GM19023 (cell line): ENCODE measurements around the gene RLN2.
"Not testable (repeated sequence)": the region's sequence is repeated elsewhere in the genome, so short reads cannot be mapped to it uniquely, and the experiment has no call there.

Source experiments
- ATAC-seq: cut with Tn5 transposase; IDR thresholded peaks from one replicate; pipeline ENCODE4 v1.9.1; 2021; ENCODE audit warnings: mild to moderate bottlenecking, moderate library complexity; ENCODE audit not compliant: unreplicated experiment

RLN2 gene, protein sequence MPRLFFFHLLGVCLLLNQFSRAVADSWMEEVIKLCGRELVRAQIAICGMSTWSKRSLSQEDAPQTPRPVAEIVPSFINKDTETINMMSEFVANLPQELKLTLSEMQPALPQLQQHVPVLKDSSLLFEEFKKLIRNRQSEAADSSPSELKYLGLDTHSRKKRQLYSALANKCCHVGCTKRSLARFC

DNA sequence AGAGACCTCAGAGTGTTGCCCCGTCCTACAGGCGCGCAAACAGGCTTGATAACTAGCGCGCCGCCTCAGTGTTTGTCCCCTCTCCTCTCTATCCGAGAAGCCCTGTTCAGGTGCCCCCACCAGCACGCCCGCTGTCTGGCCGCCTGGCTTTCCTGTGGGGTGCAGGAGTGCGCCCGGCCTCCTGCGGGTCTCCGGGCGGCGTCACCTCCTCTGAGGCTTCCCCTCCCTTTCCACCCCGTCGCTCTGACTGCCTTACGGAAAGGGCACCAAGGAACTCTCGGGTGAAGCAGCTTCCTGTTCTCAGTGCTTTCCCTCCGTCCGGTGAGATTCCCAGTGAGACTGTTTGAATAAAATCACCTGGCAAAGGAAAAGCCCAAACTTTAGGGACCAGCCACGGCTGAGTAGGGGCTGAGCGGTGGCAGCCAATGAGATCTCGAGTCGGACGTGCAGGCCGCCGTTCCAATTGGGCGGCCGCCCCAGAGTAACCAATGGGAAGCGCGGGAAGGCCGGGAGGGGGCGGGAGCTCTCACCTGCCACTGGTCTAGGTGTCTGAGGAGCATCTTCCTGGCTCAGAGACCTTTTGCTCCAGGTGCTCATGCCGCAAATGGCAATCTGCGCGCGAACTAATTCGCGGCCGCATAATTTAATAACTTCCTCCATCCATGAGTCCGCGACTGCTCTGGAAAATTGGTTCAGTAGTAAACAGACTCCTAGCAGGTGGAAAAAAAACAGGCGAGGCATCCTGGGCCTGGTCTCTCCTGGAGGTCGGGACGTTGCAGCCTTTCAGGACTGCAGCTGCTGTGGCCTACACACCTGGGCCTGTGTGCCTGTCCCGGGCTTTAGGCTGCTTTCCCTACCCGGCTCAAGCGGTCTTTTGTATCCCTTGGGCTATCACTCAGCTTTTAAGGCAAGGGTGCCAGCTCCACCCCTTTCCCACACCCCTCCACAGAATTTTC, at the start of gene RLN2:
Gene RLN2, minus strand, starts transcription at position 877 of the 956 bp plus-strand sequence. Its CDS starts 136 bp downstream, at position 741.
- peak; percentile 100 for ATAC-seq

DNA sequence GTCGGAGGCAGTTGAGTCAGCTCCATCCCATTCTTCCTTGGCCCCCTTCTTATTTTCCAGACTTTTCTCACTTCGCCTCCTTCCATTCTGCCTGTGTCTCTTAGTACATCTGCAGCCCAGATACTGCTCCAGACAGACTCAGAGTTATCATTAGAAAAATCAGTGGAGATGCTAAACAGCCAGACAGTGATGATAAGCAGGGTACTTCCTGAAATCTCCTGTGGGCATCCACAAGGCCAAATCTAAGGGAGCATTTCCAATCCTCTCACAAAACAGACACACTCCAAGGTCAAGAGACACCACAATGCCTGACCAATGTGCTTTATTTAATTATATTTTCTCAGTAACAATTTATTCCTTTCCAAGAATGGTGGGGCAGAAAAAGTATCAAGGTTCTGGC, 49.7 kb upstream of the RLN2 start:
- no peak for ATAC-seq

DNA sequence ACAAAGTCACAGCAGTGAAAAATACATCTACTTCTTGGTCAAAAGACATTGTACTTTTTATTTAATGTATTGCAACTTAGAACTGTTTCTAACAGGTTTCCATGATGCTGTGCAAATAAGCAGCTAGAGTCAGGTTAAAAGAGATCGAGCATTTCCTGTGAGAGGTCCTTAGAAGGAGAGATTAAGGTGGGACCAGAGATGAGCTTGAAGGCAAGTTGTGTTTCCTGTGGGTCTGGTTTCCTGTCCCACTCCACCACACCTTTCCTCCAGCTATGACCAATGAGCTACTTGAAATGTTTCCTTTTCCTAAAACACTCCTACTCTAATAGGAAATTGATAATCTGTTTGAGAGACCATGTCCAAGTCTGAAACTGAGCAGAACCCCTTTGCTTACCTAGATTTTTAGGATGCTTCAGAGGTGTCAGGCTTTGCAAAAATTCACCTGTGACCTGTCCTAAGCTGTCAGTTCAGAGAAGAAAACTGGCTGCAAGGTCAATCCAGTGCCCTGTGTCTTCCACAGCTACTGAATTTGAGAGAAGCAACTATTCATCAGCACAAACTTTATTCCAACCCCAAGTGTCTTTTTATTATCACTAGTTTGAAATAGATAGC, 48.2 kb upstream of the RLN2 start:
- ATAC-seq = no peak

DNA sequence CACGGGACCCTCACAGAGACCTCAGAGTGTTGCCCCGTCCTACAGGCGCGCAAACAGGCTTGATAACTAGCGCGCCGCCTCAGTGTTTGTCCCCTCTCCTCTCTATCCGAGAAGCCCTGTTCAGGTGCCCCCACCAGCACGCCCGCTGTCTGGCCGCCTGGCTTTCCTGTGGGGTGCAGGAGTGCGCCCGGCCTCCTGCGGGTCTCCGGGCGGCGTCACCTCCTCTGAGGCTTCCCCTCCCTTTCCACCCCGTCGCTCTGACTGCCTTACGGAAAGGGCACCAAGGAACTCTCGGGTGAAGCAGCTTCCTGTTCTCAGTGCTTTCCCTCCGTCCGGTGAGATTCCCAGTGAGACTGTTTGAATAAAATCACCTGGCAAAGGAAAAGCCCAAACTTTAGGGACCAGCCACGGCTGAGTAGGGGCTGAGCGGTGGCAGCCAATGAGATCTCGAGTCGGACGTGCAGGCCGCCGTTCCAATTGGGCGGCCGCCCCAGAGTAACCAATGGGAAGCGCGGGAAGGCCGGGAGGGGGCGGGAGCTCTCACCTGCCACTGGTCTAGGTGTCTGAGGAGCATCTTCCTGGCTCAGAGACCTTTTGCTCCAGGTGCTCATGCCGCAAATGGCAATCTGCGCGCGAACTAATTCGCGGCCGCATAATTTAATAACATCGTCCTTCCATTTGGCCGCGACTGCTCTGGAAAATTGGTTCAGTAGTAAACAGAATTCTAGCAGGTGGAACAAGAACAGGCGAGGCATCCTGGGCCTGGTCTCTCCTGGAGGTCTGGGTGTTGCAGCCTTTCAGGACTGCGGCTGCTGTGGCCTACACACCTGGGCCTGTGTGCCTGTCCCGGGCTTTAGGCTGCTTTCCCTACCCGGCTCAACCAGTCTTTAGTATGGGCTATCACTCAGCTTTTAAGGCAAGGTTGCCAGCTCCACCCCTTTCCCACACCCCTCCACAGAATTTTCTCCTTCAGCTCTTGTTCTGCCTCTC, 34.8 kb upstream of the RLN2 start, which contains the start of gene RLN1:
Gene RLN1, minus strand, starts transcription at position 885 of the 990 bp plus-strand sequence. Its CDS starts 130 bp downstream, at position 755.
- ATAC-seq = peak; percentile 100

DNA sequence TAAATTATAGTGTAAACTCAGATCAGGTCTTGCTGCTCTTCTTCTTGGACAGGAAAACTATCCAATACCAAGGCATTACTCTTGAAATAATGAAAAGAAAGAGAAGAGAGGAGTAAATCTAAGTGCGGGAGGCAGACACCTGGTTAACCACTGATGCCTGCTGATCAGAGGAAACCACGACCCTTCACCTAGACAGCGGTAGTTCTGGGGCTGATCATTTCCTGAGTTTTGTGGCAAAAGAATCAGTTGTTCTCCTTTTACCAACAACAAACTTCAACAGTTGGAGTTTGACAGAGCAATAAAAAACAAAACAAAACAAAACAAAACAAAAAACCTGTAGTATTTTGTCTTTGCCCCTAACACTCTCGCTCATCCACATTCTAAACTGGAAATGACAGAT, 32.2 kb upstream of the RLN2 start:
- ATAC-seq = no peak

DNA sequence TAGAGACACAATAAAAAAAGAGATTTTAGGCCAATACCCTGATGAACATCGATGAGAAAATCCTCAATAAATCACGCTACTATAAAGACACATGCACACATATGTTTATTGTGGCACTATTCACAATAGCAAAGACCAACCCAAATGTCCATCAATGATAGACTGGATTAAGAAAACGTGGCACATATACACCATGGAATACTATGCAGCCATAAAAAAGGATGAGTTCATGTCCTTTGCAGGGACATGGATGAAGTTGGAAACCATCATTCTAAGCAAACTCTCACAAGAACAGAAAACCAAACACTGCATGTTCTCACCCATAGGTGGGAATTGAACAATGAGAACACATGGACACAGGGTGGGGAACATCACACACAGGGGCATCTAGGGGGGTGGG, 26.8 kb upstream of the RLN2 start:
- not testable (repeated sequence) for ATAC-seq

DNA sequence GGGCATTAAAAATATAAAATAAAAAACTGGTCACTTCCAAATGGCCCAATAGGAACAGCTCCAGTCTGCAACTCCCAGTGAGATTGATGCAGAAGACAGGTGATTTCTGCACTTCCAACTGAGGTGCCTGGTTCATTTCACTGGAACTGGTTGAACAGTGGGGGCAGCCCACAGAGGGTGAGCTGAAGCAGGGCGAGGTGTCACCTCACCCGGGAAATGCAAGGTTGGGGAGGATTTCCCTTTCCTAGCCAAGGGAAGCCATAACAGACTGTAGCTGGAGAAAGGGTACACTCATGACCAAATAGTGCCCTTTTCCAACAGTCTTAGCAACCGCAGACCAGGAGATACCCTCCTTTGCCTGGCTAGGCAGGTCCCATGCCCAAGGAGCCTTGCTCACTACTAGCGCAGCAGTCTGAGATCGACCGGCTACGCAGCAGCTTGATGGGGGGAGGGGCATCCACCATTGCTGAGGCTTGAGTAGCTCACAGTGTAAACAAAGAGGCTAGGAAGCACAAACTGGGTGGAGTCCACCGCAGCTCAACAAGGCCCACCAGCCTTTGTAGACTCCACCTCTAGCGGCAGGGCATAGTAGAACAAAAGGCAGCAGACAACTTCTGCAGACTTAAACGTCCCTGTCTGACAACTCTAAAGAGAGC, 22.5 kb upstream of the RLN2 start:
- no peak for ATAC-seq

DNA sequence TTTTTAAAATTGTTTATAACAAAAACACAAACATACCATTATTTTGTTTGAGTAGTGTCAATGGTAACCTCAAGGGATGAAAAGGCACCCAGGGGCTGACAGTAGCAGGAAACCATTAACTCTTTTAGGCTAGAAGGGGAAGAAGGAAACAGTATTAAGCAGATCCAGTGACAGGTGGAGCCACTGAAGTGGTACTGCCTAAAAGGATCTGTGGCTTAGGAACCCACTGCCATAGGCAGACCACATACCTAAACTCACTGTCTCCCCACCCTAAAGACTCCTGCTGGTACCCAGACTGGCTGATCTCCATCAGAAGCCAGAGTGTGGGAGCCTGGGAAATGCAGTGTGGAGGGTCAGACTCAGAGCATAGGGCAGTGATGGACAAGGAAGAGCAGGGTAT, 21.7 kb upstream of the RLN2 start:
- ATAC-seq = no peak

DNA sequence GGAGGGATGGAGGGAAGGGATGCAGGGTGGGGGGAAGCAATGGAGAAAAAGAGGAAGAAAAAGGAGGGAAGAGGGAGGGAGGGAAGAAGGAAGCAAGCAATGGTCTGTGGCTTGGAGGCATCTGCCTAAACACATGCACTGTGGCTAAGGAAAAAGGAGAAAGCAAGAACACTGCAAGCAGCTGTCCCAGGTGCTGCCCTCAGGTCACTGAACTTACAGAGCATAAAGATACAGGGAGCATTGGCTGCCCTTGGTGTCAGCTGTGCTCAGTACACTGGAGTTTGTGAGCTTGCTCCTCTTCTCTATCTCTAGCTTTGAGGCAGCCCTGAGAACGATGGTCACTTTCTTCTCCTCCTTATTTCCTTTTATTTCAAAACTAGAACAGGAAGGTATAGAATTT, 17.1 kb upstream of the RLN2 start:
- not testable (repeated sequence) for ATAC-seq

DNA sequence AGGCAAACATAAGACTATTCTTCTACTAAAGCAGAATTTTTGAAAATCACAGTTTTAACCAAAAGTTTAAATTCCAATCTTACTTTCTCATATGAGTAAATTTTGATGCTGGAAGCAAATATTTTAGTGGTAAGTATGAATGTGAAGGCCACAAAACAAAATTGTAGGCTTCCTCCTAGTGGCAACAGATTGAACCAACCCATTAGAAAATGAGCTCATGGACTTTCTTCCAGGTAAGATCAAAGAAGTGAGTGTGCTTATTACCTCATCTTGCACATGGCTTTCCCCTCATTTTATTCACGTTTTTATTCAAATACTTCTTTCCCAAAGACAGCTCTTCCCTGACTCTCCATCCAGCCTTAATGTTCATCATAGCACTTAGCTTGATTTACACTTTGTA, 16.5 kb upstream of the RLN2 start:
- no peak for ATAC-seq

DNA sequence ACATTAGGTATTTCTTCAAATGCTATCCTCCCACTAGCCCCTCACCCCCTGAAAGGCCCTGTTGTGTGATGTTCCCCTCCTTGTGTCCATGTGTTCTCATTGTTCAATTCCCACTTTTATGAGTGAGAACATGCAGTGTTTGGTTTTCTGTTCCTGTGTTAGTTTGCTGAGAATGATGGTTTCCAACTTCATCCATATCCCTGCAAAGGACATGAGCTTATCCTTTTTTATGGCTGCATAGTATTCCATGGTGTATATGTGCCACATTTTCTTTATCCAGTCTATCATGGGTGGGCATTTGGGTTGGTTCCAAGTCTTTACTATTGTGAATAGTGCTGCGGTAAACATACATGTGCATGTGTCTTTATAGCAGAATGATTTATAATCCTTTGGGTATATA, 11.9 kb upstream of the RLN2 start:
- not testable (repeated sequence) for ATAC-seq

DNA sequence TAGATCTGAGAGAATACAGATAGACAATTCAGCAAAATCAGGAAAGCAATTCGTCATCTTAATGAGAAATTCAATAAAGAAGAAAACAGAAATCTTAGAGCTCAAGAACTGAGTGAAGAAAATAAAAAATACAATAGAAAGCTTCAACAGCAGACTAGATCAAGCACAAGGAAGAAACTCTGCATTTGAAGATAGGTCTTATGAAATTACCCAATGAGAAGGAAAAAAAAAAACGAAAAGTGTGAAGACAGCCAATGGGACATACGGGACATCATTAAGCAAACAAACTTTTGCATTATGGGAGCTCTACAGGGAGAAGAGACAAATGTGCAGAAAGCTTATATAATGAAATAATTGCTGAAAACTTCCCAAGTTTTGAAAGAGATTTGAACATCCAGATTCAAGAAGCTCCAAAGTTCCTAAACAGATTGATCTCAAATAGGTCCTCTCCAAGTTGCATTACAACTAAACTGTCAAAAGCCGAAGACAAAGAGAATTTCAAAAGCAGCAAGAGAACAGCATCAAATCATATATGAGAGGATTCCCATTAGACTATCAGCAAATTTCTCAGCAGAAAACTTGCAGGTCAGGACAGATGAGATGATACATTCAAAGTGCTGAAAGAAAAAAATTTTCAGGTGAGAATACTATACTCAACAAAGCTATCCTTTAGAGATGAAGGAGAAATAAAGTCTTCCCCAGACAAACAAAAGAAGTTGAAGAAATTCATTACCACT, 10.8 kb upstream of the RLN2 start:
- ATAC-seq = no peak

DNA sequence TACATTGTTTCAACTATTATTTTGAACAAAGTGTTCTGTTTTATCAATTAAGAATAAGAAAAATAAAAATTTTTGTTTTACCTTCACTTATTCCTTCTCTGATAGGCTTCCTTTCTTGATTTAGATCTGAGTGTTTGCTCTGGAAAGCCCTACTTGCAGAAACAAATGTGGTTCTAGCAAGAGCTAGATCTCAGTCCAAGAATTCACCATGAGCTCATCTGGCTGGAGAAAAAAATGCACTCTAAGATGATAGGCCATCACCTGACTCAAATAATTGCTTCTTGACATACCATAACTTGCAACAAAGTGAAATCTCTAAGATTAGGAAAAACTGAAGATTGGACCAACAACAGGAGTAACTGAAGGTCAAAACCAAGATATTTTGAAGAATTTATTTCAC, 6.3 kb upstream of the RLN2 start:
- ATAC-seq = no peak

DNA sequence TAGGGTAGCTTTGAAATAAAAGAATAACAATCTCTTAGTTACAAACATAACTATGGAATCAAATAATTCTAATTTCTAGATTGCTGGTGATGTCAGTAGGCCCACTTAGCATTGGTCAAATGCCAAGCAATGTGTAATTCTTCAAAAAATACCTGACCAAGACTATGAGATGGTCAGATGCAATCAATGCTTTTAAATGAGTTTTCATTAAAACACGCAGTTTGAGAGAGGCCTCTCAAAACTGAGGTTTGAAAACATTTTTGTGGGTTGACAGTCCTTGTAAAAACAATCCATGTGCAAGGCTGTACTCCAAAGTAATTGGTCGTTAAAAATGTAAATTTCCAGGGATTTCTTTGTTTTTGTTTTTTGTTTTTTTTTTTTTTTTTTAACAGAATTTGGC, 1.2 kb upstream of the RLN2 start:
- ATAC-seq = no peak

DNA sequence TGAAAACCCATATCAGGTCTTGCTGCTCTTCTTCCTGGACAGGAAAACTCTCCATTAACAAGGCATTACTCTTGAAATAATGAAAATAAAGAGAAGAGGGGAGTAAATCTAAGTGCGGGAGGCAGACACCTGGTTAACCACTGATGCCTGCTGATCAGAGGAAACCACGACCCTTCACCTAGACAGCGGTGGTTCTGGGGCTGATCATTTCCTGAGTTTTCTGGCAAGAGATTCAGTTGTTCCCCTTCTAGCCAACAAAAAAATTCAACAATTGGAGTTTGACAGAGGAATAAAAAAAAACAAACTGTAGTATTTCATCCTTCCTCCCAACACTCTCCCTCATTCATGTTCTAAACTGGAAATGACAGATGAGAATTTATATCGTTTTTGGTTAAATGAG, 3.0 kb downstream of the RLN2 start:
- ATAC-seq = no peak

DNA sequence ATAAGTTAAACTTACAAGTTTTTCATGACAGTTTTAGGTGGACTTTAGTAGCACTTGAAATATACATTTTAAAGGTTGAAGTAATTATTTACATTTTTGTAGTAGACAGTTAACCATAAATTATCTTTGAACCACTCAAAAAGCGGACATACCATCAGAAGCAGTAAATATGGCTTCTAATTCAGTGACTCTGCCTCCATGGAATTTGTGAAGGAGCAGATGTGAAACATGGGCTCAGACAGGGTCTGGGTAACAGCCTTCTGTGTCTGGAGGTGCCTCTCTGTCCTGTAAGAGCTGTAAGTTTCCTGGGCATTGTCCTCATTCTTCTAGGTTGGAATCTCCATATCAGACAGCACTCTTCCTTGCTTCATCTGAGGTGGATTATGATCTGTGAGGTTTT, 12.4 kb downstream of the RLN2 start:
- ATAC-seq = no peak

DNA sequence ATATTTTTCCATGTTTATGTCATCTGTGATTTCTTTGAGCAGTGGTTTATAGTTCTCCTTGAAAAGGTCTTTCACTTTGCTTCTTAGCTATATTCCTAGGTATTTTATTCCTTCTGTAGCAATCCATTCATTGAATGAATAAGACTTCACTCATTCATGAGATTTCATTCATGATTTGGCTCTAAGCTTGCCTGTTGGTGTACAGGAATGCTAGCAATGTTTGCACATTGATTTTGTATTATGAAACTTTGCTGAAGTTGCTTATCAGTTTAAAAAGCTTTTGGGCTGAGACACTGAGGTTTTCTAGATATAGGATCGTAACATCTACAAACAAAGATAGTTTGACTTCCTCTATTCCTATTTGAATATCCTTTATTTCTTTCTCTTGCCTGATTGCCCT, 15.9 kb downstream of the RLN2 start:
- no peak for ATAC-seq

DNA sequence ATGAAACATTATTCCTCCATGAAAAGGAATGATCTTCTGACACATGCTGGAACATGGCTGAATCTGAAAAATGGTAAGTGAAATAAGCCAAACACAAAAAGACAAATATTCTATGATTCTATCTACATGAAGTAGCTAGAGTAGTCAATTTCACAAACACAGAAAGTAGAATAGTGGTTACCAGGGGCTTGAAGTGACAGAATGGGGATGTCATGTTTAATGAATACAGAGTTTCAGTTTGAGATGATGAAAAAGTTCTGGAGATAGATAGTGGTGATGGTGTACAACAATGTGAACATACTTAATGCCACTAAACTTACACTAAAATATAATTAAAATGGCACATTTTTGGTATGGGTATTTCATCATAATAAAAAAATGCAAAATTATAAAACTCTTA, 18.3 kb downstream of the RLN2 start:
- no peak for ATAC-seq

DNA sequence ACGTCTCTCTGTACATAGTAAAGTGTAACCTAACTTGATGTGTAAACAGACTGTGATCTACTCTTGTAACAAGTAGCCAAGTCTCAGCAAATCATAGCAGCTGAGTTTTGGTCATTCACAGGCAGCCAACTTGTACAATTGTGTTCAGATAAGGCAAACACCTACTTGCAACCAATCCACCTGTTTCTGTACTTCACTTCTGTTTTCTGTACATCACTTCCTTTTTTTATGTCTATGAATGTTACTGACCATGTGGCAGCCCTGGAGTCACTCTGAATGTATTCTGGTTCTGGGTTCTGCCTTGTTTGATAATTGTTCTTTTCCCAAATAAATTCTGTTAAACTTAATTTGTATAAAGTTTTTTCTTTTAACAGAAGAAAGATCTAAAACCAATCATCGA, 26.0 kb downstream of the RLN2 start:
- ATAC-seq = no peak
